HCT116 (cell line): Measurements from ENCODE around the gene HIGD1A.

Experiments
- CTCF ChIP-seq, 3 experiments: fragments of 200-600 bp in 1 of 3; sonication (generic) in 1 of 3; IDR thresholded peaks in 2 of 3; conservative IDR thresholded peaks in 1 of 3; 2 replicates each; pipeline ENCODE4 v1.5.1; 2012 to 2017; ENCODE audit warnings: low read depth in 2 of 3, low read length in 2 of 3, antibody characterized with exemption in 1 of 3, borderline replicate concordance in 1 of 3, control low read depth in 1 of 3, mild to moderate bottlenecking in 1 of 3, mixed read lengths in 1 of 3, mixed run types in 1 of 3, moderate library complexity in 1 of 3; ENCODE audit not compliant: insufficient read depth in 1 of 3
- EZH2 ChIP-seq: fragments of 200-600 bp; sonication (generic); IDR thresholded peaks from 2 replicates; pipeline ENCODE4 v1.6.1; 2017; ENCODE audit warnings: antibody characterized with exemption, mixed run types
- POLR2A ChIP-seq: IDR thresholded peaks from 2 replicates; pipeline ENCODE4 v1.7.0; 2011; ENCODE audit warnings: borderline replicate concordance; ENCODE audit not compliant: insufficient read depth, insufficient read length; ENCODE audit errors: extremely low read depth
- POLR2AphosphoS5 ChIP-seq: IDR thresholded peaks from 2 replicates; pipeline ENCODE4 v1.6.1; 2011; ENCODE audit warnings: mild to moderate bottlenecking, low read depth, low read length, moderate library complexity
- RAD21 ChIP-seq: IDR thresholded peaks from 2 replicates; pipeline ENCODE4 v1.6.1; 2012; ENCODE audit warnings: low read depth, mild to moderate bottlenecking
- REST ChIP-seq: IDR thresholded peaks from 2 replicates; pipeline ENCODE4 v1.6.1; 2012; ENCODE audit warnings: low read depth
- SIN3A ChIP-seq: IDR thresholded peaks from 2 replicates; pipeline ENCODE4 v1.6.1; 2012; ENCODE audit warnings: low read depth
- ZBTB33 ChIP-seq: IDR thresholded peaks from 2 replicates; pipeline ENCODE4 v1.6.1; 2011; ENCODE audit warnings: mild to moderate bottlenecking, low read length, moderate library complexity; ENCODE audit not compliant: insufficient replicate concordance; ENCODE audit errors: extremely low read depth
- ZFX ChIP-seq: fragments of 450-650 bp; IDR thresholded peaks from 2 replicates; pipeline ENCODE4 v1.6.1; 2017
- ZNF274 ChIP-seq: fragments of 200-500 bp; sonication (Bioruptor generic); IDR thresholded peaks from 2 replicates; pipeline ENCODE4 v1.6.1; 2014; ENCODE audit warnings: mild to moderate bottlenecking, low read depth, low read length, inconsistent platforms

- TF ChIP-seq CTCF (IDR thresholded peaks at IDR 0.05 in 2 of 3, conservative IDR thresholded peaks at IDR 0.05 in 1 of 3; ENCODE audit: borderline replicate concordance in 1 of 3, insufficient read depth in 1 of 3, low read depth in 2 of 3, low read length in 2 of 3) (no peak), REST (no peak), POLR2A (no peak), ZNF274 (no peak), ZBTB33 (no peak), ZFX (no peak), RAD21 (no peak), POLR2AphosphoS5 (no peak), SIN3A (no peak), EZH2 (no peak)
Measured at GRCh38 chr3:42838571-42838970, 34.3 kb upstream of the HIGD1A start.
